ENCODE measurements around the gene SUGT1.

- no peak for TF ChIP-seq STAT3 (IDR thresholded peaks at IDR 0.05; ENCODE audit: low read depth, low read length)
- TF ChIP-seq, protein P1, sequence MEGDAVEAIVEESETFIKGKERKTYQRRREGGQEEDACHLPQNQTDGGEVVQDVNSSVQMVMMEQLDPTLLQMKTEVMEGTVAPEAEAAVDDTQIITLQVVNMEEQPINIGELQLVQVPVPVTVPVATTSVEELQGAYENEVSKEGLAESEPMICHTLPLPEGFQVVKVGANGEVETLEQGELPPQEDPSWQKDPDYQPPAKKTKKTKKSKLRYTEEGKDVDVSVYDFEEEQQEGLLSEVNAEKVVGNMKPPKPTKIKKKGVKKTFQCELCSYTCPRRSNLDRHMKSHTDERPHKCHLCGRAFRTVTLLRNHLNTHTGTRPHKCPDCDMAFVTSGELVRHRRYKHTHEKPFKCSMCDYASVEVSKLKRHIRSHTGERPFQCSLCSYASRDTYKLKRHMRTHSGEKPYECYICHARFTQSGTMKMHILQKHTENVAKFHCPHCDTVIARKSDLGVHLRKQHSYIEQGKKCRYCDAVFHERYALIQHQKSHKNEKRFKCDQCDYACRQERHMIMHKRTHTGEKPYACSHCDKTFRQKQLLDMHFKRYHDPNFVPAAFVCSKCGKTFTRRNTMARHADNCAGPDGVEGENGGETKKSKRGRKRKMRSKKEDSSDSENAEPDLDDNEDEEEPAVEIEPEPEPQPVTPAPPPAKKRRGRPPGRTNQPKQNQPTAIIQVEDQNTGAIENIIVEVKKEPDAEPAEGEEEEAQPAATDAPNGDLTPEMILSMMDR (IDR thresholded peaks at IDR 0.05 in 2 of 3, conservative IDR thresholded peaks at IDR 0.05 in 1 of 3; ENCODE audit: control insufficient read depth in 2 of 3, extremely low read depth in 1 of 3, insufficient read depth in 1 of 3, low read depth in 3 of 3, low read length in 3 of 3) = peak; percentile 38 to 53 (median 52); a peak in 4 of 6 replicates
- TF ChIP-seq CEBPB (IDR thresholded peaks at IDR 0.05; ENCODE audit: borderline replicate concordance in 1 of 2, low read depth in 2 of 2, low read length in 2 of 2) = no peak
- no peak for TF ChIP-seq CREB1 (IDR thresholded peaks at IDR 0.05; ENCODE audit: low read depth)
- no peak for TF ChIP-seq SUZ12 (IDR thresholded peaks at IDR 0.05; ENCODE audit: unreplicated experiment)
- TF ChIP-seq KDM1A (IDR thresholded peaks at IDR 0.05; ENCODE audit: borderline replicate concordance) = no peak
- no peak for TF ChIP-seq CHD4 (IDR thresholded peaks at IDR 0.05)
- no peak for TF ChIP-seq POLR2A (IDR thresholded peaks at IDR 0.05; ENCODE audit: low read depth, low read length)
- TF ChIP-seq TAF1 (IDR thresholded peaks at IDR 0.05; ENCODE audit: borderline replicate concordance, low read depth, low read length) = no peak
- no peak for TF ChIP-seq GATAD2B (conservative IDR thresholded peaks at IDR 0.05; ENCODE audit: low read depth)
- no peak for TF ChIP-seq ETV6 (conservative IDR thresholded peaks at IDR 0.05 in 1 of 2, IDR thresholded peaks at IDR 0.05 in 1 of 2; ENCODE audit: borderline replicate concordance in 1 of 2, low read depth in 1 of 2)
Observed at GRCh38 chr13:52665325-52665724, 12.7 kb downstream of the SUGT1 start.

Measured in GM12878 (cell line).